ENCODE measurements around the gene PYROXD2. TPM values are rescaled to one million over a fixed set of nuclear protein-coding genes. Genes with fewer than 3 reads are reported as not detected.

PYROXD2 gene
- total RNA-seq, 1 donor from 2014 or later: 5.5 TPM

GRCh38 chr10:98410759-98411158 lies 4.2 kb downstream of the PYROXD2 start:
- Mint-ChIP-seq H3K4me1 (ENCODE audit: low read depth, unreplicated experiment) (peaks cover 3% of the 10 kb centered on the region), H3K36me3 (ENCODE audit: unreplicated experiment) (no peaks in the 10 kb centered on the region), H3K4me3 (ENCODE audit: unreplicated experiment) (no peak overlapping the region), H3K27me3 (ENCODE audit: unreplicated experiment) (peaks cover 8% of the 10 kb centered on the region), H3K9me3 (ENCODE audit: unreplicated experiment) (no peaks in the 10 kb centered on the region), H3K27ac (ENCODE audit: unreplicated experiment) (no peak overlapping the region)
- no peak for TF ChIP-seq CTCF (IDR thresholded peaks at IDR 0.05; ENCODE audit: partially characterized antibody, unreplicated experiment)
- no peak for DNase-seq

- no peaks in the 10 kb centered on the region for H3K9me3 Mint-ChIP-seq (ENCODE audit: unreplicated experiment)
- H3K36me3 Mint-ChIP-seq (ENCODE audit: unreplicated experiment): no peaks in the 10 kb centered on the region
- TF ChIP-seq CTCF (IDR thresholded peaks at IDR 0.05; ENCODE audit: partially characterized antibody, unreplicated experiment): no peak
- no peak for DNase-seq
- no peak overlapping the region for H3K4me3 Mint-ChIP-seq (ENCODE audit: unreplicated experiment)
- peaks cover 8% of the 10 kb centered on the region for H3K27me3 Mint-ChIP-seq (ENCODE audit: unreplicated experiment)
- H3K27ac Mint-ChIP-seq (ENCODE audit: unreplicated experiment): no peak overlapping the region
- H3K4me1 Mint-ChIP-seq (ENCODE audit: low read depth, unreplicated experiment): peaks cover 5% of the 10 kb centered on the region
Measured at GRCh38 chr10:98410135-98410743, 4.7 kb downstream of the PYROXD2 start.

DNA sequence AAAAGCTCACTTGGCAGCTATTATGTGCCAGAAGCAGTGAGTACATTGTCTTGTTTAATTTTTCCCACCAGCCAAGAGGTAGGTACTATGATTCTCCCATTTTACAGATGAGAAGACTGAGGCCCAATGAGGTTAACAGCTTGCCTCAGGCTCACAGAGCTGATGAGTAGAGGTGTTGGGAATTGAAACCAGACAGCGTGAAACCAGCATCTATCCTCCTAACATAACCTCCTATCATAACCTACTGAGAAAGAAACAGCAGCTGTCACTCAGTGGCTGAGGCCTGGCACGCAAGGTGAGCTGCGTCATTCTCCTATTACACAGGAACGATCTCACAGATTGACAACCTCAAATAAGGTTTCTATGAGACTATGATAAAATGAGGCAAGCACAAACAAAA lies 6.2 kb downstream of the PYROXD2 start:
- H3K36me3 Mint-ChIP-seq (ENCODE audit: unreplicated experiment): no peaks in the 10 kb centered on the region
- H3K4me1 Mint-ChIP-seq (ENCODE audit: low read depth, unreplicated experiment): peaks cover 8% of the 10 kb centered on the region
- no peak for TF ChIP-seq CTCF (IDR thresholded peaks at IDR 0.05; ENCODE audit: partially characterized antibody, unreplicated experiment)
- no peak overlapping the region for H3K4me3 Mint-ChIP-seq (ENCODE audit: unreplicated experiment)
- peaks cover 5% of the 10 kb centered on the region for H3K27me3 Mint-ChIP-seq (ENCODE audit: unreplicated experiment)
- DNase-seq: no peak
- H3K27ac Mint-ChIP-seq (ENCODE audit: unreplicated experiment): no peak overlapping the region
- peaks cover 1% of the 10 kb centered on the region for H3K9me3 Mint-ChIP-seq (ENCODE audit: unreplicated experiment)

DNA sequence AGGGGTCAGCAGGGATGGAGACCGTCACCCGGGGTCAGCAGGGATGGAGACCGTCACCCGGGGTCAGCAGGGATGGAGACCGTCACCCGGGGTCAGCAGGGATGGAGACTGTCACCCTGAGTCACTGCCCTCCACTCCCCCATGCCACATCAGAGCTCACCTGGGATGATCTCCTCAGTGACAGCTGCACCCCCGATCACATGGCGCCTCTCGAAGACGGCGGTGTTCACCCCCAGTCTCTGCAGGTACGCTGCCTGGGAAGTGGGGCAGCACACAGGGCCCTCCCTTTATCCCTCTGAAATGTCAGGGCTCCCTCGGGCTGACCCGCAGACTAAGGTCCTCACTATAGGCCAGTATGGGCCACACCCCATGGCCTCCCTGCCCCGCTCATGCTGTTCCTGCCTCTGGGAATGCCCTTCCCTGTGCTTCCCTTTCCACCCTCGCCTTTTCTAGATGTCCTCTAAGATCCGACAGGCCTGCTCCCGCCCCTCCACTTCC lies 7.2 kb downstream of the PYROXD2 start:
- no peak overlapping the region for H3K27ac Mint-ChIP-seq (ENCODE audit: unreplicated experiment)
- no peak overlapping the region for H3K4me3 Mint-ChIP-seq (ENCODE audit: unreplicated experiment)
- H3K9me3 Mint-ChIP-seq (ENCODE audit: unreplicated experiment): peaks cover 1% of the 10 kb centered on the region
- H3K4me1 Mint-ChIP-seq (ENCODE audit: low read depth, unreplicated experiment): peaks cover 15% of the 10 kb centered on the region
- DNase-seq: no peak
- H3K36me3 Mint-ChIP-seq (ENCODE audit: unreplicated experiment): no peaks in the 10 kb centered on the region
- no peak for TF ChIP-seq CTCF (IDR thresholded peaks at IDR 0.05; ENCODE audit: partially characterized antibody, unreplicated experiment)
- peaks cover 5% of the 10 kb centered on the region for H3K27me3 Mint-ChIP-seq (ENCODE audit: unreplicated experiment)

GRCh38 chr10:98407017-98407743 lies 7.8 kb downstream of the PYROXD2 start:
- Mint-ChIP-seq H3K27me3 (ENCODE audit: unreplicated experiment) (peaks cover 5% of the 10 kb centered on the region), H3K36me3 (ENCODE audit: unreplicated experiment) (no peaks in the 10 kb centered on the region), H3K4me3 (ENCODE audit: unreplicated experiment) (no peak overlapping the region), H3K27ac (ENCODE audit: unreplicated experiment) (peak overlapping the region; percentile 28), H3K9me3 (ENCODE audit: unreplicated experiment) (peaks cover 1% of the 10 kb centered on the region), H3K4me1 (ENCODE audit: low read depth, unreplicated experiment) (peaks cover 15% of the 10 kb centered on the region)
- DNase-seq: no peak
- TF ChIP-seq CTCF (IDR thresholded peaks at IDR 0.05; ENCODE audit: partially characterized antibody, unreplicated experiment): no peak

Measured in glutamatergic neuron (in vitro differentiated cells).